ENCODE results near the gene ZKSCAN4. TPM values are rescaled to one million over a fixed set of nuclear protein-coding genes. Genes with fewer than 3 reads are reported as not detected.

The ZKSCAN4 gene
- polyA plus RNA-seq, 2 of the 4 experiments (the other 2 are of a cell fraction) = 1.8 to 2.3 TPM

DNA sequence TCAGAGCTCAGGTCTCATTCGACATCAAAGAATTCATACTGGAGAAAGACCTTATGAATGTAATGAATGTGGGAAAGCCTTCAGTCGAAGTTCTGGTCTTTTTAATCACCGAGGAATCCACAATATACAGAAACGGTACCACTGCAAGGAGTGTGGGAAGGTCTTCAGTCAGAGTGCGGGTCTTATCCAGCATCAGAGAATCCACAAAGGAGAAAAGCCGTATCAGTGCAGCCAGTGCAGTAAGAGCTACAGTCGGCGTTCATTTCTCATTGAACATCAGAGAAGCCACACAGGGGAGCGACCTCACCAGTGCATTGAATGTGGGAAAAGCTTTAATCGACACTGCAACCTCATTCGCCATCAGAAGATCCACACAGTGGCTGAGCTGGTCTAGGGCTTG is 19.3 kb downstream of the ZKSCAN4 start:
- Histone ChIP-seq H3K27ac (no peak overlapping the region), H3K4me1 (no peaks in the 10 kb centered on the region), H3K4me2 (no peak overlapping the region), H3K9me3 (peaks cover 10% of the 10 kb centered on the region; the same call in 1 of the 3 replicates), H3K4me3 (no peak overlapping the region)
- CTCF ChIA-PET = interaction anchor here (1.4 to 1.5 kb wide), 2 partner anchors 123 to 124 kb away, joined by 4 read pairs; no protein-coding TSS in a partner anchor
- POLR2A ChIA-PET = interaction anchor here (0.9 kb wide), 1 partner anchor 14 kb away, joined by 3 read pairs; no protein-coding TSS in a partner anchor
- 97% methylated on average over 11 of the region's 11 CpGs for WGBS (ENCODE audit: missing lambda C conversion rate)
- ATAC-seq (no peak), FAIRE-seq (no peak), DNase-seq (ENCODE audit: low read depth in 1 of 2, low spot score in 1 of 2) (no peak)
- TF ChIP-seq, protein P1, sequence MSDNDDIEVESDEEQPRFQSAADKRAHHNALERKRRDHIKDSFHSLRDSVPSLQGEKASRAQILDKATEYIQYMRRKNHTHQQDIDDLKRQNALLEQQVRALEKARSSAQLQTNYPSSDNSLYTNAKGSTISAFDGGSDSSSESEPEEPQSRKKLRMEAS (IDR thresholded peaks at IDR 0.05) = no peak
- no peak for TF ChIP-seq EP300 (IDR thresholded peaks at IDR 0.05)
- no peak for TF ChIP-seq RFX5 (IDR thresholded peaks at IDR 0.05)
- no peak for TF ChIP-seq ZC3H11A (IDR thresholded peaks at IDR 0.05)
- TF ChIP-seq, protein P2, sequence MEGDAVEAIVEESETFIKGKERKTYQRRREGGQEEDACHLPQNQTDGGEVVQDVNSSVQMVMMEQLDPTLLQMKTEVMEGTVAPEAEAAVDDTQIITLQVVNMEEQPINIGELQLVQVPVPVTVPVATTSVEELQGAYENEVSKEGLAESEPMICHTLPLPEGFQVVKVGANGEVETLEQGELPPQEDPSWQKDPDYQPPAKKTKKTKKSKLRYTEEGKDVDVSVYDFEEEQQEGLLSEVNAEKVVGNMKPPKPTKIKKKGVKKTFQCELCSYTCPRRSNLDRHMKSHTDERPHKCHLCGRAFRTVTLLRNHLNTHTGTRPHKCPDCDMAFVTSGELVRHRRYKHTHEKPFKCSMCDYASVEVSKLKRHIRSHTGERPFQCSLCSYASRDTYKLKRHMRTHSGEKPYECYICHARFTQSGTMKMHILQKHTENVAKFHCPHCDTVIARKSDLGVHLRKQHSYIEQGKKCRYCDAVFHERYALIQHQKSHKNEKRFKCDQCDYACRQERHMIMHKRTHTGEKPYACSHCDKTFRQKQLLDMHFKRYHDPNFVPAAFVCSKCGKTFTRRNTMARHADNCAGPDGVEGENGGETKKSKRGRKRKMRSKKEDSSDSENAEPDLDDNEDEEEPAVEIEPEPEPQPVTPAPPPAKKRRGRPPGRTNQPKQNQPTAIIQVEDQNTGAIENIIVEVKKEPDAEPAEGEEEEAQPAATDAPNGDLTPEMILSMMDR (IDR thresholded peaks at IDR 0.05) = no peak
- no peak for TF ChIP-seq POLR2A (IDR thresholded peaks at IDR 0.05; ENCODE audit: low read length)

DNA sequence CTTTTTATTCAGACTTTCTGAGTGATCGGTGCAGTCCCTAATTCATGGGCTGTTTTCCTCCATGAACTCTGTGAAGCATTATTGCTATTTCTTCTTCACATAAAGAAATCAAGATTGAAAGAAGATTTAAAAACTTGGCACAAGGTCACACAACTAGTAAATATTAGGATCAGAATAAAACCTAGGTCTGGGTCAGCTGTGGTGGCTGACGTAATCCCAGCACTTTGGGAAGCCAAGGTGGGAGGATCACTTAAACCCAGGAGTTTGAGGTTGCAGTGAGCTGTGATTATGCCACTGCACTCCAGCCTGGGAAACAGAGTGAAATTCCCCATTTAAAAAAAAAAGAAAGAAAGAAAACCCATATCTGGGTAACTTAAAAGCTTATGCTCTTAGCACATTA is 25.6 kb downstream of the ZKSCAN4 start:
- H3K4me3 ChIP-seq = no peak overlapping the region
- 91% methylated on average over 2 of the region's 2 CpGs for WGBS (ENCODE audit: missing lambda C conversion rate)

DNA sequence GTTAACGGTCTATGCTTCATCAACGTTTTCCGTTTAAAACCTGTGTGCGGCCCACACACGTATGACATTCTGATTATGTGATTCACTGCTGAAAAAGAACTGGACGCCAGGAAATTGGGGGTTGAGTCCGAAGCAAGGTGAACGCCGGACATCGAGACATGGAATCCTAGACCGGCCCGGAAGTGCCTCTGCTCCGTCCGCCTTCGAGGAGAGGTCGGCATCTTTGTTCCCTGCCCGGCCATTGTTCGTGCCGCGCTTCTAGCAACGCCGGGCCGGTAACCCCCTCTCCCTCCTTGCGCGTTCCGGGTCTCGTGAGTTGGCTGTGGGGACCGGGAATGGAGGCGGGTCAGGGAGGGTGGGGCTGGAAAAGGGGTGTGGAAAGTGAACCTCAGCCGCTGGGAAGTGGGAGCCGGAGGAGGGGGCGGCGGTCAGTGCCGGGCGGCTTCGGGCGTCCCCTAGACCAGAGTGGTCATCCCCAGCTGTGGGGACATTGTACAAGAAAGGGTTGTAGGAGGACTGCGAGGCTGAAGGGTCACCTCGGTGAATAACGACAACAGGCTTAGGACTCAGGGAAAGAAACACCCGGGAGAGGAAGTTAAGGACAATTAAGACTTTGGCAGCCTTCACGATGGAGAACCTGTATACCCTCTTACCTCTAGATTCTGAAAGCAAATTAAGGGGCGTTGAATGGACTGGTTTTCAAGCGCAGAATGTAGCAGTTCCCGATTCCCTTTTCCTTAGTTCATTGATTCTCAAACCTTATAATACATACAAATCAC is 26.8 kb downstream of the ZKSCAN4 start, which contains the start of gene ZSCAN9:
TSS of gene ZSCAN9 (plus strand) at position 220 of the 779 bp plus-strand sequence. CDS start 1,810 bp downstream, outside the sequence.
- H3K27ac ChIP-seq = peak within 1 kb of the TSS; percentile 78 to 95
- ATAC-seq (peak; percentile 98 to 99), DNase-seq (ENCODE audit: low read depth in 1 of 2, low spot score in 1 of 2) (peak; percentile 48 to 90), FAIRE-seq (no peak)
- peak within 1 kb of the TSS; percentile 89 for H3K4me2 ChIP-seq
- POLR2A ChIA-PET = interaction anchor here (0.6 to 1.3 kb wide), 2 partner anchors 27 to 42 kb away, joined by 3 read pairs; partner anchors contain the start of gene ZSCAN26
- peaks cover 11% of the 10 kb centered on the region; the same call in 2 of the 3 replicates for H3K4me1 ChIP-seq
- TF ChIP-seq, protein P3, sequence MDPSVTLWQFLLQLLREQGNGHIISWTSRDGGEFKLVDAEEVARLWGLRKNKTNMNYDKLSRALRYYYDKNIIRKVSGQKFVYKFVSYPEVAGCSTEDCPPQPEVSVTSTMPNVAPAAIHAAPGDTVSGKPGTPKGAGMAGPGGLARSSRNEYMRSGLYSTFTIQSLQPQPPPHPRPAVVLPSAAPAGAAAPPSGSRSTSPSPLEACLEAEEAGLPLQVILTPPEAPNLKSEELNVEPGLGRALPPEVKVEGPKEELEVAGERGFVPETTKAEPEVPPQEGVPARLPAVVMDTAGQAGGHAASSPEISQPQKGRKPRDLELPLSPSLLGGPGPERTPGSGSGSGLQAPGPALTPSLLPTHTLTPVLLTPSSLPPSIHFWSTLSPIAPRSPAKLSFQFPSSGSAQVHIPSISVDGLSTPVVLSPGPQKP (IDR thresholded peaks at IDR 0.05; ENCODE audit: low read depth, low read length) = no peak
- TF ChIP-seq, protein P4, sequence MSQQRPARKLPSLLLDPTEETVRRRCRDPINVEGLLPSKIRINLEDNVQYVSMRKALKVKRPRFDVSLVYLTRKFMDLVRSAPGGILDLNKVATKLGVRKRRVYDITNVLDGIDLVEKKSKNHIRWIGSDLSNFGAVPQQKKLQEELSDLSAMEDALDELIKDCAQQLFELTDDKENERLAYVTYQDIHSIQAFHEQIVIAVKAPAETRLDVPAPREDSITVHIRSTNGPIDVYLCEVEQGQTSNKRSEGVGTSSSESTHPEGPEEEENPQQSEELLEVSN (IDR thresholded peaks at IDR 0.05; ENCODE audit: borderline replicate concordance, low read depth) = 0 out of 2 replicates have a peak, but pooled peaks have one; percentile 46
- TF ChIP-seq FOSL2 (IDR thresholded peaks at IDR 0.05) (no peak), FOSL2 (CRISPR knock-in tag; IDR thresholded peaks at IDR 0.05) (0 out of 2 replicates have a peak, but pooled peaks have one; percentile 24), JUN (IDR thresholded peaks at IDR 0.05) (peak; percentile 27 to 87; a peak in 4 of 5 replicates), POLR2A (IDR thresholded peaks at IDR 0.05; ENCODE audit: low read length) (peak; percentile 58), PHF8 (IDR thresholded peaks at IDR 0.05; ENCODE audit: borderline replicate concordance, low read depth) (peak; percentile 34; the same call in 1 of the 2 replicates), SREBF2 (IDR thresholded peaks at IDR 0.05) (no peak)
- TF ChIP-seq, protein P1 (IDR thresholded peaks at IDR 0.05) = peak; percentile 63
- H3K9me3 ChIP-seq = no peaks in the 10 kb centered on the region
- under 1% methylated on average over 42 of the region's 45 CpGs for WGBS (ENCODE audit: missing lambda C conversion rate)
- peak within 1 kb of the TSS; percentile 60 for H3K4me3 ChIP-seq
- CTCF ChIA-PET = interaction anchor here (0.9 kb wide), 1 partner anchor 38 kb away, joined by 3 read pairs; no protein-coding TSS in a partner anchor

More for the DNA sequence above, 25.6 kb downstream of the ZKSCAN4 start:
- H3K4me2 ChIP-seq = peak overlapping the region; percentile 89
- ATAC-seq = no peak
- H3K9me3 ChIP-seq = 0 out of 3 replicates have a peak, but pooled peaks cover 3% of the 10 kb centered on the region
- no peak overlapping the region for H3K27ac ChIP-seq
- peaks cover 11% of the 10 kb centered on the region; the same call in 2 of the 3 replicates for H3K4me1 ChIP-seq
- TF ChIP-seq CHD4 (IDR thresholded peaks at IDR 0.05; ENCODE audit: borderline replicate concordance) (no peak), HOXA7 (CRISPR knock-in tag; IDR thresholded peaks at IDR 0.05) (no peak), FOSL2 (IDR thresholded peaks at IDR 0.05) (no peak), FOSL2 (CRISPR knock-in tag; IDR thresholded peaks at IDR 0.05) (no peak), RAD21 (conservative IDR thresholded peaks at IDR 0.05 in 1 of 2, IDR thresholded peaks at IDR 0.05 in 1 of 2) (no peak), FOXS1 (CRISPR knock-in tag; IDR thresholded peaks at IDR 0.05) (no peak), FOSB (CRISPR knock-in tag; IDR thresholded peaks at IDR 0.05) (no peak), HDAC2 (IDR thresholded peaks at IDR 0.05) (no peak), KDM5A (IDR thresholded peaks at IDR 0.05) (no peak), POLR2AphosphoS2 (conservative IDR thresholded peaks at IDR 0.05; ENCODE audit: low read length) (no peak), NR3C1 (IDR thresholded peaks at IDR 0.05) (no peak), ESRRA (IDR thresholded peaks at IDR 0.05; ENCODE audit: borderline replicate concordance, low read length) (no peak)
- TF ChIP-seq, protein P2 (IDR thresholded peaks at IDR 0.05) = no peak
- DNase-seq (ENCODE audit: low read depth in 1 of 2, low spot score in 1 of 2) = no peak
- FAIRE-seq = no peak
- ChIA-PET POLR2A (interaction anchor here (0.8 kb wide), 1 partner anchor 85 kb away, joined by 6 read pairs; the partner anchor contains the start of gene ZKSCAN8), CTCF (interaction anchor here (0.7 kb wide), 1 partner anchor 498 kb away, joined by 3 read pairs; no protein-coding TSS in a partner anchor)
